HG02884 (cell line): Measurements from ENCODE around the gene NNAT.
A peak's percentile ranks its signal among the peaks of the same experiment; 100 is the strongest.

ENCODE experiments used
- ATAC-seq: cut with Tn5 transposase; IDR thresholded peaks from one replicate; pipeline ENCODE4 v1.9.1; 2021; ENCODE audit warnings: mild to moderate bottlenecking, moderate library complexity; ENCODE audit not compliant: unreplicated experiment

Gene NNAT

DNA sequence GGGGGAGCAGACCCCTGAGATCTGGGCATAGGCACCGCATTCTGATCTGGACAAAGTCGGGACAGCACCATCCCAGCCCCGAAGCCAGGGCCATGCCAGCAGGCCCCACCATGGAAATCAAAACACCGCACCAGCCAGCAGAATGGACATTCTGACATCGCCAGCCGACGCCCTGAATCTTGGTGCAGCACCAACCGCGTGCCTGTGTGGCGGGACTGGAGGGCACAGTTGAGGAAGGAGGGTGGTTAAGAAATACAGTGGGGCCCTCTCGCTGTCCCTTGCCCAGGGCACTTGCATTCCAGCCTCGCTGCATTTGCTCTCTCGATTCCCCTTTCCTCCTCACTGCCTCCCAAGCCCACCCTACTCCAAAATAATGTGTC is 2.0 kb downstream of the NNAT start:
- no peak for ATAC-seq

GRCh38 chr20:37523911-37524700 is 3.1 kb downstream of the NNAT start:
- no peak for ATAC-seq

DNA sequence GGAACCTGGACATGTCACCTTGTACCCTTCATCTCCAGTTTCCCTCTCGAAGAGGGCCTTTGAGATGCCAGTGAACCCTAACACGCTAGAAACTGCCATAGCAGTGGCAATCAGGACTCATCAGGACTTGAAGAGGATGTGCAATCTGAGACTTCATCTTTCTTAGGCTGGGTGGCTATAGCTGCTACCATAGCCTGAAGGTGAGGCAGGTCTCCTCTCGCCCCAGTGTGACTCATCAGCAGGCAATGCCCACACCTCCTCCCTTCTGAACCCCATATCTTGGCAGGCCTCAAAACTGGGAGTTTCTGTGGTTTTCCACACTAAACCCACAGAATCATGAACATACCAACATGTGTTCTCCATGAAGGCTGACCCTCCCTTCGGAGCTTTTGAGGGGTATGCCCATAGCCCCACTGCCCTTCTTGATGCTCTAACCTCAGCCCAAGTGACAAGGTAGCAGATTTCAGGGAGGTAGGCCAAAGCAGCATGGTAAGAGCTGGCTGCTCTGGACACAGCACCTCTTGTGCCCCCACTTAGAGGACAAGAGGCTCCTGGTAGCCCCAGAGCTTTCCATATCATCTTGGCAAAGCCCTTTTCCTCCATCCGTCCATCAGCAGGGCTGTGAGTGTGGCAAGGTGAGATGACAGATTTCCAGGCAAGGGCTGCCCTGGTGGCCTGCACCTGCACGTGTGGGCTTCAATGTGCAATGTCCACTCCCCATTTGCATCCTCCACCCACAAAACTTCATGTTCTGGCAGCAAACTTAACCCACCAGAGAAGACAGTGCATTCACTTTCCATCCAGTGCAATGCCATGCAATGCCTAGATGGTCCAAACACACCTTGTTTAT is 4.0 kb downstream of the NNAT start:
- no peak for ATAC-seq

DNA sequence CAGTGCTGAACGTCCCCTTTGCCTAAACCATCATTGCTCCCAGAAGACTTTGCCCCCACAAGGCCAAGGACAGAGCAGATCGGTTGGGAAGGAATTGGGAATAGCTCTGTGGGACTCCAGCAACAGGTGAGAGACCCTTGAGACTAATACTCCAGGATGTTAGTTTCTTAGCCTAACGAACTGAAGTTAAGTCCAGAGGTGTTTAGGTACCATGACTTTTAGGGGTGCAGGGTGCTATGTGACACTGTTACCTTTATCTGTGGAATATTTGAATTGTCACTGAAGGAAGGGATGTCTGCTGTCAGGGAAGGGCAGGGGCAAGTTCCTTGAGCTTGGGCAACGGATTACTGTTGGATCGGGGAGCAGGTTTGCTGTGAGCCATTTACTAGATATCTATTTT is 4.8 kb downstream of the NNAT start:
- ATAC-seq, result no peak

DNA sequence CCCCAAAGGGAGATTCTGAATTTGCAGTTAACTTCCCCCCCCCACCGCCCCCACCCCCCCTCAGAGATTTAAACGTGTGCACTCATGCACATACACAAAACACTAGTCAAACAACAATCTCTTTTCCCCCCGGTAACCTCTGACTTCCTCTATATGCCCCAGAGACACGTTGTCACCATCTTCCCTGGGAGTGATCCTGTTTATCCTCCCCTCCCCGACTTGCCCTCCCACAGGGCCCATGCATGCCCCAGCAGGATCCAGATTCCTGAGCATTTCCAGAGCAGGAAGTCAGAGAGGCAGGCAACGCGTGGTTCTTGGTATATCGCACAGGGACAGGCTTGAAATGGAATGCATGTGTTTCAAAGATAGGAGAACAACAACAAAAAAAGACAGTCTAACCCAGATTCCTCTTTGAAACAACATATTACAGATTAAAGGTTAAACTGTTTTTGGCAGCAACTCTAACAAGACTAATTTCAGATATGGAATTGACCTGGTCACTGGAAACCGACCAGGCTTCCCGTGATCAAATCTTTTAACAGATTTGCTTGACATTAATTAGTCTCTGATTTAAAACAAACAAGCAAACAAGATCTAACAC is 5.3 kb downstream of the NNAT start:
- ATAC-seq, result no peak

DNA sequence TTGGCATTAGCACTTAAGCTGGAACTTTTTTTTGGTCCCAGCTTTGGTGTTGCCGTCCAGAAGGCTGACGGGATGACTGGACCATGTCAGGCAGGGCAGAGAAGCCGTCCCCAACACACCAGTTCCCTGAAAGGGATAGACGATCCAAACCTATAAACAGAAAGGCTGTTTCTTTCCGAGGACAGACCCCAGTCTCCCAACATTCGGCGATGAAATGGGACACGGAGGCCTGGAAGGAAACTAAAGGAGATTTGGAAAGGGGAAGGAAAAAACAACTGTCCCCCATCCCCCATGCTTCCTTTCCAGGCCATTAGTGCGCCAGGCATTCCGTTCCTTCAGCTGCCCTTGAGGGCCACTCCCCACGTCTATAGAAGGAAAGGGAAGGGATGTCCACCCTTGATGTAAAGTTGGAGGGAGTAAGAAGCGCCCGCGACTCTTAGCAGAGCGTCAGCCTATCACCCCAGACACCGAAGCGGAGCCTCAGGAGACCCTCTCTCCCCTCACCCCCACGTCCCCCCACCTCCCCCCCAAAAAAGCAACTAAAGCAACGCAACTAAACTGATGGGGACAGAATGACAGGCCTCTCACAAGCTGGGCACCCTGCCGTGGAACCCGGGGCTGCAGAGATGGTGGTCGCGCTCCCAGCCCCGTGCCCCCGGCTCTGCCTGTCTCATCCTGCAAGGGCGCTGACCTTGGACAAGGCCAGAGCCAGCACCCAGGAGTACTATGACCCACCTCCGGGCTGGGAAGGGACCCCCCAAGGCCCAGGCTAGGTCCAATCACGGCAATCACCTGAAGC is 6.0 kb downstream of the NNAT start:
- ATAC-seq, result no peak

DNA sequence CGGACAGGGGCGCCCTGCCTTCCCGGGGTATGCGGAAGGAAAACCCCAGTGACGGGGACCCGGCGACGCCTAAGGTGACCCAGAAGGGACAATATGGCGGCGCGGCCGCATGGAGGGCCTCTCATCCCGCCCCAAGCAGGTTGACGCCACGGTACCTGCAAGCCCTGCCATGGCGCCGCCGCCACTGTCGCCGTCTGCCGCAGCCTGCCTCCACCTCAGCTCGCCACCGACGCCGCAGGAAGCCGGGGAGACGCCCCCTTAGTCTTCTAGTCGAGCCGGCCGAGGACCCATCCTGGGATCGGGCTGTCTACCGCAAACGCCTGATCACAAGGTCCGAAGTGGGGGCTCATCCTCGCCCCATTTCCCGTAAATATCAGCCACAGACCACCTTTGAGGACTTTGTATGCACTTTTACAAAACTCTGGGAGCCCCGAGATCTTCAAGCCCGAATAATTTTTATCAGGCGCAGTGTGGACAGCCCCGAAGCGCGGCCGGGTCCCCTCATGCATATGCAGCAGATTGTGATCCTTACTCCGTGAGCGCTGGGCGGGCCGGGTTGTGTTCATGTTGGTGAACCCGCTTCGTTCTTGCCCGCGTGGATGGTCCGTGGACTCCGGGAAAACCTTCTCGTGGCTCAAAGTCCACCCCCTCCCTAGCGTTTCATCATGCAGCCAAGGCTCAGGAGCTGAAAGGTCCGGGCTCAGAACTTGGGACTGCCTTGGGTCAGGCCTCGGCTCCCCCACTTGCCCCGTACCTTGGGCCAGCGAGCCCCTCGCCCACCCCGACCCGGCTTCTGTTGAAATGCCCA is 6.8 kb downstream of the NNAT start, which contains the start of gene BLCAP:
Gene BLCAP (minus strand): TSS at position 239 of the 808 bp plus-strand sequence. CDS start 8,702 bp downstream, outside the sequence.
- ATAC-seq, result peak; percentile 68

GRCh38 chr20:37528446-37529213 is 7.6 kb downstream of the NNAT start:
- no peak for ATAC-seq

- ATAC-seq, result no peak
Observed at GRCh38 chr20:37529214-37529967, 8.3 kb downstream of the NNAT start.

- ATAC-seq, result no peak
Observed at GRCh38 chr20:37529968-37530600, 9.0 kb downstream of the NNAT start.

- no peak for ATAC-seq
Observed at GRCh38 chr20:37530696-37531095, 9.6 kb downstream of the NNAT start.

GRCh38 chr20:37531856-37532255 is 10.8 kb downstream of the NNAT start:
- no peak for ATAC-seq

DNA sequence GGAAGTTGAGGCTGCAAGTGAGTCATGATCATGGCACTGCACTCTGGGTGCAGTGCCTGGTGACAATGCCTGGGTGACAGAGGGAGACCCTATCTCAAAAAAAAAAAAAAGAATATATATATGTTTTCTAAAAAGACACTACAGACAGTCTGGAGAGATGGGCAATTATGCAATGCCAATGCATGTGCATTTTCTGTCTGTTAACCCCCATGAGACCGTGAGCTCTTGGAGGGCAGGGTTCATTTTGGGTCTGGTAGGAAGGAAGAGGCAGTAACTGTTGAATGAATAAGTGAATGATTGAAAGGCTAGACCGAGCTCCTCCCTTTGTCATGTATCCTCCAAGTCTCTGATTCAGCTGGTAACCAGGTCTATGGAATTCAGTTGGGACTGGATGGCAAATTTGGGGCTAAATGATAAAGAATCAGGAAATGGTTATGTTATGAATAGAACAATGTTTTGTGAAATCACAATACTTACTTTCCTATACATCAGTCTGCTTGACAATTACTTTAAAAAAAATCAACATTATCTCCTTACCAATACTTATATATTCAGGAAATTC is 12.2 kb downstream of the NNAT start:
- no peak for ATAC-seq

DNA sequence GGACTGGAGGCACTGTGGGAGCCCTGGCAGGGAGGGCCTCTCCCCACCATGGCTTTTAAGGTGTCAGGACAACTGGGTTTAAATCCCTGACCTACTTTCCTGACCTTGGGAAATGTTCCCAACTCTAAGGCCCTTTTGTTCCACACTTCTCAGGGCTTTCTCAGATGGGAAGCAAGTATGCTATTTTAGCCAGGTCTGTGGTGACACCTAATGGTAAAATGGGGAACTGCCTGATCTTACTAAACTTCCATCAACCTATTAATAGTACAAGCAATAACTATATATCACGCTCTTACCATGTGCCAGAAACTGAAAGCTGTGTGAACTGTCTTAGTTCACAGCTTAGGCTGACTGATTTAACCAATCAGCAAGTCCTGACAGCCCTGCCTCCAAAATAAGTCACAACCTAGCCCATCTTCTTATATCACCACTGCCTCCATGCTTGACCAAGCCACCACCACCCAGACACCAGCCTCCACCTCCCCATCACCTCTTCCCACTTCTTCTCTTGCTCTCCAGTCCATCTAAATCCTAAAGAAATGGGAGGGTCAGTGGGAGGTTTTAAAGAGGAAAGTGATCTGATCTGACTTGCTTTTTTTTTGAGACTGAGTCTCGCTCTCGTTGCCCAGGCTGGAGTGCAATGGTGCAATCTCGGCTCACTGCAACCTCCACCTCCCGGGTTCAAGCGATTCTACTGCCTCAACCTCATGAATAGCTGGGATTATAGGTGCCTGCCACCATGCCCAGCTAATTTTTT is 13.5 kb downstream of the NNAT start:
- ATAC-seq, result peak; percentile 69

- ATAC-seq, result no peak
Observed at GRCh38 chr20:37535443-37536132, 14.5 kb downstream of the NNAT start.

- ATAC-seq, result no peak
Observed at GRCh38 chr20:37537505-37537904, 16.5 kb downstream of the NNAT start.
